Activated CD4-positive, alpha-beta T cell treated with anti-CD3 and anti-CD28 coated beads, Interleukin-2, amount 50 U/mL, for 24 hours (primary cell): ENCODE data around the gene MED27.

ENCODE experiments used
- DNase-seq, 2 donors: peaks; one replicate each; pipeline ENCODE4 v3.0.0-alpha.2; 2020; ENCODE audit warnings: low read depth in 1 of 2, low spot score in 1 of 2

MED27 gene

GRCh38 chr9:131817073-131817472 lies 262.6 kb downstream of the MED27 start:
- no peak for DNase-seq

- no peak for DNase-seq
Observed at GRCh38 chr9:131815970-131816873, 263.4 kb downstream of the MED27 start.

GRCh38 chr9:131814707-131815106 lies 265.0 kb downstream of the MED27 start:
- no peak for DNase-seq

GRCh38 chr9:131813116-131813515 lies 266.6 kb downstream of the MED27 start:
- no peak for DNase-seq

- DNase-seq, result no peak
Observed at GRCh38 chr9:131812116-131812790, 267.4 kb downstream of the MED27 start.

- DNase-seq, result no peak
Observed at GRCh38 chr9:131811405-131811804, 268.3 kb downstream of the MED27 start.

- DNase-seq, result no peak
Observed at GRCh38 chr9:131810351-131811170, 269.1 kb downstream of the MED27 start.
